K562 (cell line): Measurements from ENCODE around the gene MYH9. TPM values are rescaled to one million over a fixed set of nuclear protein-coding genes. Genes with fewer than 3 reads are reported as not detected.

Experiments
- BCOR ChIP-seq: fragments of 450-650 bp; IDR thresholded peaks from 2 replicates; pipeline ENCODE4 v1.6.1; 2016
- FOXA1 ChIP-seq: fragments of 450-650 bp; IDR thresholded peaks from 2 replicates; pipeline ENCODE4 v1.6.1; 2016; ENCODE audit warnings: mild to moderate bottlenecking, borderline replicate concordance
- MAFK ChIP-seq: IDR thresholded peaks from 2 replicates; pipeline ENCODE4 v1.6.1; 2011; ENCODE audit warnings: low read length, improper control_type of control experiment
- RBM14 ChIP-seq: fragments of 200-400 bp; formaldehyde crosslinking; IDR thresholded peaks from 2 replicates; pipeline ENCODE4 v1.6.1; 2018; ENCODE audit warnings: low read depth, mild to moderate bottlenecking, low read length, moderate library complexity, borderline replicate concordance; ENCODE audit not compliant: insufficient read depth
- SMARCA4 ChIP-seq: fragments of 450-650 bp; IDR thresholded peaks from 2 replicates; pipeline ENCODE4 v1.6.1; 2016
- SP1 ChIP-seq: sonication (generic); formaldehyde crosslinking; IDR thresholded peaks from 2 replicates; pipeline ENCODE4 v1.8.1; 2022; ENCODE audit warnings: mild to moderate bottlenecking, missing genetic modification reagents
- YY1 ChIP-seq, 3 experiments: IDR thresholded peaks; 2 replicates each; pipeline ENCODE4 v1.6.1; 2011; ENCODE audit warnings: low read length in 2 of 3, mild to moderate bottlenecking in 2 of 3, moderate library complexity in 2 of 3, borderline replicate concordance in 1 of 3, control low read depth in 1 of 3, low read depth in 1 of 3; ENCODE audit not compliant: insufficient read depth in 3 of 3, insufficient replicate concordance in 2 of 3, control insufficient read depth in 1 of 3, insufficient read length in 1 of 3; ENCODE audit errors: extremely low read depth in 1 of 3
- ZNF75A ChIP-seq: fragments of 450-650 bp; formaldehyde crosslinking; IDR thresholded peaks from 2 replicates; pipeline ENCODE4 v1.4.0; 2020; ENCODE audit warnings: mild to moderate bottlenecking
- polyA plus RNA-seq, 8 experiments: library from polyadenylated mRNA; depleted of rRNA in 4 of 8; stranded (reverse) in 5 of 8; unstranded in 3 of 8; fragments of >200 nt; fragmentation: Nextera tagmentation in 2 of 8; fragmentation: Illumina TruSeq in 1 of 8; extraction: Ambion mirVana in 2 of 8; extraction: Trizol in 1 of 8; gene quantifications; 2 replicates each; pipeline versions ENCODE4 v1.2.1 to v1.2.3, GENCODE V29; 2011 to 2014; ENCODE audit warnings: inconsistent platforms in 1 of 8, missing spikeins in 1 of 8
- total RNA-seq, 7 experiments: library from RNA; depleted of rRNA in 6 of 7; stranded (reverse); fragments of >200 nt in 6 of 7; fragmentation: Illumina TruSeq in 2 of 7; extraction: Trizol in 2 of 7; gene quantifications; 2 replicates each; pipeline versions ENCODE4 v1.2.1 to v1.2.3, GENCODE V29; 2011 to 2021; ENCODE audit warnings: low replicate concordance in 1 of 7
- TF ChIP-seq, protein P1 (sequence below): sonication (generic); formaldehyde crosslinking; IDR thresholded peaks from 2 replicates; pipeline ENCODE4 v1.8.0; 2023; ENCODE audit warnings: missing genetic modification reagents, mild to moderate bottlenecking, borderline replicate concordance
- TF ChIP-seq, protein P2 (sequence below): fragments of 150-350 bp; IDR thresholded peaks from 2 replicates; pipeline ENCODE4 v1.6.1; 2014; ENCODE audit warnings: low read depth, mild to moderate bottlenecking, low read length, borderline replicate concordance

Gene MYH9
- total and polyA plus RNA-seq, 9 of the 15 experiments (the other 6 are each of a cell fraction or from before 2014, with no cell fraction given) = 0.71 to 111 (median 24.6) TPM

DNA sequence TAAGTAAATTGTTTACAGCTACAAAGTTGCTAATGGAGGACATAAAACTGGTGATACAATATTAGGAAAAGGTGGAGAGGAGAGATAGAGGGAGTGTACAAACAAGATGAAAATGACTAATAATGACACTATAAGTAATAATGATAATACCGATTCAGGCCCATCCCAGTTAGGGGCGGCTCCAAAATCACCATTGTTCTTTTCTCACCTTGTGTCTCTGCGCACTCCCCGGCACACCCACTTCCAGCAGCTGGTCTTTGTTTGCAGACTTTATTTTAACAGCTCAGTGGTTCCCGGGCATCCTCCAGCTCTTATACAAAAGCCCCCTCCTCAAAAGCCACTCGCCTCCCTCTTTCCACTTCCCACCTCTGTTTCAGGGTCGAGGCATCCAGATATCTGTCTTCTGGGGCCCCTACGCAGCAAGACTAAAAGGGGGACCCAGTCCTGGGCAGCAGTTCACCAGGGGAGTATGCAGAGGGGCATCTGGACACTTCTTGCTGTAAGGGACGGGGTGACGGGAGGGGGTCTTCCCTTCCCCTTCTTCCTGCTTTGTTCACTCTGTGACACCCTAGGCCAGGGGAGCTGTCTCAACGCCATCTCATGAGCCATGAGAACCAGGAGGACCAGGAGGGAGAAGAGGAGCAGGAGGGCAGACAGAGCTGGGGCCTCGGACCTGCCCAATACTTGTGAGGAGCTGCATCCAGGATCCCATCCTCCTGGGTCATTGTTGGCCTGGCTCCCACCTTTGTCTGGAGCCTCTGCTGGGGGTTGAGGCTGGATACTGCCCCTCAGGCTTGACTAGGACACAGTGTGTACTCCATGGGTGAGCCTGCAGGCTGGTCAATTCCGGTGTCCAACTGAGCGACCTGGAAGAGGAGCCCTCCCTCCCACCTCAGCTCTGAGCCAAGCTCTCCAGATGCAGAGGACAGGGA lies 151.1 kb downstream of the MYH9 start (continued):
- TF ChIP-seq BCOR = no peak
- TF ChIP-seq MAFK = no peak
- no peak for TF ChIP-seq SP1
- no peak for TF ChIP-seq ZNF75A (CRISPR knock-in tag)
- TF ChIP-seq SMARCA4 = no peak
- no peak for TF ChIP-seq YY1 (IDR thresholded peaks at IDR 0.05; ENCODE audit: borderline replicate concordance in 1 of 3, control insufficient read depth in 1 of 3, extremely low read depth in 1 of 3, insufficient read depth in 3 of 3, insufficient read length in 1 of 3, insufficient replicate concordance in 2 of 3, low read depth in 1 of 3, low read length in 2 of 3)
- TF ChIP-seq FOXA1 = no peak
- TF ChIP-seq, protein P1, sequence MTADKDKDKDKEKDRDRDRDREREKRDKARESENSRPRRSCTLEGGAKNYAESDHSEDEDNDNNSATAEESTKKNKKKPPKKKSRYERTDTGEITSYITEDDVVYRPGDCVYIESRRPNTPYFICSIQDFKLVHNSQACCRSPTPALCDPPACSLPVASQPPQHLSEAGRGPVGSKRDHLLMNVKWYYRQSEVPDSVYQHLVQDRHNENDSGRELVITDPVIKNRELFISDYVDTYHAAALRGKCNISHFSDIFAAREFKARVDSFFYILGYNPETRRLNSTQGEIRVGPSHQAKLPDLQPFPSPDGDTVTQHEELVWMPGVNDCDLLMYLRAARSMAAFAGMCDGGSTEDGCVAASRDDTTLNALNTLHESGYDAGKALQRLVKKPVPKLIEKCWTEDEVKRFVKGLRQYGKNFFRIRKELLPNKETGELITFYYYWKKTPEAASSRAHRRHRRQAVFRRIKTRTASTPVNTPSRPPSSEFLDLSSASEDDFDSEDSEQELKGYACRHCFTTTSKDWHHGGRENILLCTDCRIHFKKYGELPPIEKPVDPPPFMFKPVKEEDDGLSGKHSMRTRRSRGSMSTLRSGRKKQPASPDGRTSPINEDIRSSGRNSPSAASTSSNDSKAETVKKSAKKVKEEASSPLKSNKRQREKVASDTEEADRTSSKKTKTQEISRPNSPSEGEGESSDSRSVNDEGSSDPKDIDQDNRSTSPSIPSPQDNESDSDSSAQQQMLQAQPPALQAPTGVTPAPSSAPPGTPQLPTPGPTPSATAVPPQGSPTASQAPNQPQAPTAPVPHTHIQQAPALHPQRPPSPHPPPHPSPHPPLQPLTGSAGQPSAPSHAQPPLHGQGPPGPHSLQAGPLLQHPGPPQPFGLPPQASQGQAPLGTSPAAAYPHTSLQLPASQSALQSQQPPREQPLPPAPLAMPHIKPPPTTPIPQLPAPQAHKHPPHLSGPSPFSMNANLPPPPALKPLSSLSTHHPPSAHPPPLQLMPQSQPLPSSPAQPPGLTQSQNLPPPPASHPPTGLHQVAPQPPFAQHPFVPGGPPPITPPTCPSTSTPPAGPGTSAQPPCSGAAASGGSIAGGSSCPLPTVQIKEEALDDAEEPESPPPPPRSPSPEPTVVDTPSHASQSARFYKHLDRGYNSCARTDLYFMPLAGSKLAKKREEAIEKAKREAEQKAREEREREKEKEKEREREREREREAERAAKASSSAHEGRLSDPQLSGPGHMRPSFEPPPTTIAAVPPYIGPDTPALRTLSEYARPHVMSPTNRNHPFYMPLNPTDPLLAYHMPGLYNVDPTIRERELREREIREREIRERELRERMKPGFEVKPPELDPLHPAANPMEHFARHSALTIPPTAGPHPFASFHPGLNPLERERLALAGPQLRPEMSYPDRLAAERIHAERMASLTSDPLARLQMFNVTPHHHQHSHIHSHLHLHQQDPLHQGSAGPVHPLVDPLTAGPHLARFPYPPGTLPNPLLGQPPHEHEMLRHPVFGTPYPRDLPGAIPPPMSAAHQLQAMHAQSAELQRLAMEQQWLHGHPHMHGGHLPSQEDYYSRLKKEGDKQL (CRISPR knock-in tag) = no peak
- TF ChIP-seq, protein P2, sequence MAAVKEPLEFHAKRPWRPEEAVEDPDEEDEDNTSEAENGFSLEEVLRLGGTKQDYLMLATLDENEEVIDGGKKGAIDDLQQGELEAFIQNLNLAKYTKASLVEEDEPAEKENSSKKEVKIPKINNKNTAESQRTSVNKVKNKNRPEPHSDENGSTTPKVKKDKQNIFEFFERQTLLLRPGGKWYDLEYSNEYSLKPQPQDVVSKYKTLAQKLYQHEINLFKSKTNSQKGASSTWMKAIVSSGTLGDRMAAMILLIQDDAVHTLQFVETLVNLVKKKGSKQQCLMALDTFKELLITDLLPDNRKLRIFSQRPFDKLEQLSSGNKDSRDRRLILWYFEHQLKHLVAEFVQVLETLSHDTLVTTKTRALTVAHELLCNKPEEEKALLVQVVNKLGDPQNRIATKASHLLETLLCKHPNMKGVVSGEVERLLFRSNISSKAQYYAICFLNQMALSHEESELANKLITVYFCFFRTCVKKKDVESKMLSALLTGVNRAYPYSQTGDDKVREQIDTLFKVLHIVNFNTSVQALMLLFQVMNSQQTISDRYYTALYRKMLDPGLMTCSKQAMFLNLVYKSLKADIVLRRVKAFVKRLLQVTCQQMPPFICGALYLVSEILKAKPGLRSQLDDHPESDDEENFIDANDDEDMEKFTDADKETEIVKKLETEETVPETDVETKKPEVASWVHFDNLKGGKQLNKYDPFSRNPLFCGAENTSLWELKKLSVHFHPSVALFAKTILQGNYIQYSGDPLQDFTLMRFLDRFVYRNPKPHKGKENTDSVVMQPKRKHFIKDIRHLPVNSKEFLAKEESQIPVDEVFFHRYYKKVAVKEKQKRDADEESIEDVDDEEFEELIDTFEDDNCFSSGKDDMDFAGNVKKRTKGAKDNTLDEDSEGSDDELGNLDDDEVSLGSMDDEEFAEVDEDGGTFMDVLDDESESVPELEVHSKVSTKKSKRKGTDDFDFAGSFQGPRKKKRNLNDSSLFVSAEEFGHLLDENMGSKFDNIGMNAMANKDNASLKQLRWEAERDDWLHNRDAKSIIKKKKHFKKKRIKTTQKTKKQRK = no peak
- TF ChIP-seq RBM14 = no peak
